ENCODE results near the gene BIVM.

- TF ChIP-seq CTCF (IDR thresholded peaks at IDR 0.05) (no peak), POLR2AphosphoS5 (IDR thresholded peaks at IDR 0.05) (no peak), EP300 (IDR thresholded peaks at IDR 0.05) (no peak), POLR2A (IDR thresholded peaks at IDR 0.05; ENCODE audit: low read depth) (no peak)
These were observed 26.5 kb downstream of the BIVM start for GRCh38 chr13:102825400-102825799.

Measured in esophagus muscularis mucosa (tissue), 4 donors.